Dermis blood vessel endothelial cell (primary cell): Measurements from ENCODE around the gene GCFC2. TPM values are rescaled to one million over a fixed set of nuclear protein-coding genes. Genes with fewer than 3 reads are reported as not detected.

Experiments used
- DNase-seq: peaks from one replicate; pipeline ENCODE4 v3.0.0; 2010
- total RNA-seq: library from RNA; depleted of rRNA; stranded (reverse); fragments of >200 nt; gene quantifications from 2 replicates; pipeline ENCODE4 v1.2.3, GENCODE V29; 2014

GCFC2 gene
- total RNA-seq, 1 donor from 2014 or later: 16.3 TPM

DNA sequence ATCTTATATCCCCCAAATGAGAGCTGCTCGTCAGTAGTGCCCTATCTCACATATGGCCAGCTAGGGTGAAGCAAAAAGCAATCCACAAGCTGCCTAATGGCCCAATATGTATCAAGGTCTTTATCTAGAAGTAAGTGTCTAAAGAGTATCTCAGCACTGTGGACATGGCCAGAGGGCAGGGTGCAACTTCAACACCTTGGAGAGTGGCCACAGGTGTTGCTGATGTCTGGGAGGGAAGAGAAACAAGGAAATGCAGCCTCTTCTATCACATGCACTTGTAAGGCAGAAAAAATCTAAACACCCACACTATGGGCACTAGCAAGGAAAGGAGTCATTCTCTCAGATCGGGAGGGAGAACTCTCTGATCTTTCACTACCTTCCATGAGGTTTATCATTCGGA is 87.8 kb downstream of the GCFC2 start:
- no peak for DNase-seq

DNA sequence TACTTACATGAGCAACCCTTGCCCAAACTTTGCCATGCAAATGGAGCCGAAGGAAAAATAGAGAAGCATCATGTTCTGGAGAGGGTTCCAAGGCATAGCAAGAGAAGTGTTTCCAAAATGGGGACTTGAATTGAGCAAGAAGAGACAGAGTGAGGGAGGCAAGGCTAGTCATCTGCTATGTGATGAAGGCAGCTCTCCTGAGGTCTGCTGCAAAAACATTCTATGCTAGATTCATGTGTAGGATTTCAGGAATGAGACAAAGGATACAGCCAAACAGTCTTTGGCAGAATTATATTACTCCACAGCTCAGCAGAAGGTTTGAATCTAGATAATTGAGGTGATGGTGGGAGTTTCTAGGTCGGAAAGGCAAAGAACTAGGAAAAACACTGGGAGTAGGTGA is 88.2 kb downstream of the GCFC2 start:
- no peak for DNase-seq

DNA sequence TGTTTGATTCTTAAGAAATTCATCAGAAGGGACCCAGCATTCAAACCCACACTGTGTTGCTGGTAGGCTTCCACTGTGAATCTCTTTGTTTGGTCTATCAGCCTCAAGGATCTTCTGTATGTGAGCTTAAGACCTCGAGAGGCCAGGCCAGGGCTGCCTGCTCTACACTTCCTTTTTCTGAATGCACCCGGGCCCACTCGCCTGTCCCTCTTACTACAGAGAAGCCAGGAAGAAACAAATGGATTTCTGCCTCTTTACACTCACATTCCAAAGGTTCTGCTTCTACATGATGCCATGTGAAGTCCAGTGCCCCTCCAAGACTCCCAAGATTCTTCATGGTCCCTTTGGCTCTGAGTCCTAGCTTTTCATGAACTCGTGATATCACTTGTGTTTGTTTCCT is 89.5 kb downstream of the GCFC2 start:
- no peak for DNase-seq

DNA sequence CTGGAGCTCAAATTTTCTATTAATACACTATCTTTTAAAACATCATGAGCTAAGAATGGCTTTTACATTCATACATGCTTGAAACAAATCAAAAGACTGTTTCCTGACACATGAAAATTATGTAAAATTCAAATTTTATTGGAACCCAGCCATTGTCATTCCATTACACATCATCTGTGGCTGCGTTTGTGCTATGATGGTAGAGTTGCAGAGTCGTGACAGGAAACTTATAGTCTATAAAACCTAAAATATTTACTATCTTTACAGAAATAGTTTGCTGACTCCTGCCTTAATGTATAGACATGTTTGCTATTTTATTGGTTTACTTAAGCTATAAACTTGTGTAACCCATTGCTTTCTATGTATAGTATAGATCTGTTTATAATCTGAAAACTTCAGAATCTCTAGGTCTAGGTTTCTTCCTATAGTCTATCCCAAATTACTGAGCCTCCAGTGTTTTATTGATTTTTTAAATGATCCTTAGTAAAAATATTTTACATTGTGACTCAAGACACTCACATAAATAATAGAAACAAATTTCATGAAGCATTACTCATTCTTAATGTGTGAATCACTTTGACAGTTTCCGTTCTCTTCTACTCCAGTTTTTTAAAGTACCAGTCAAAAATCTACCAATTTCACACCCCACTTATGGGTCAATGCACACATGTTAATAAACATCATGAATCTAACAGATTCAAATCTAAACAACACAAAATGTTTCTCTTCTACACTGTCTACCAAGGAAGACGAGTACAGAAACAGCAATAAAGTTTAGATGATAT is 90.6 kb downstream of the GCFC2 start:
- DNase-seq: peak; percentile 52

DNA sequence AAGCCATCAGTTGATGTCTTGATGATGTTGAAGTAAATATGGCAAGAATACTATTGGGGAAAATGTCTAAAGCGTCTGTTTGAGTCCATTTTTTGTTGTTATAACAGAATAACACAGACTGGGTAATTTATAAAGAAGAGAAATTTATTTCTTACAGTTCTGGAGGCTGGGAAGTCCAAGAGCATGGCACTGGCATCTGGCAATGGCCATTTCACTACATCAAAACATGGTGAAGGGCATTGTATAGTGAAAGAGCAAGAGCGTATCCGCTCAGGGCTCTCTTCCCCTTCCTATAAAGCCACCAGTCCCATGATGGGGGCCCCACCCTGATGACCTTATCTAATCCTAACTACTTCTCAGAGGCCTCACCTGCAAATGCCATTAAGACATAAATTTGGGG is 93.8 kb downstream of the GCFC2 start:
- no peak for DNase-seq

DNA sequence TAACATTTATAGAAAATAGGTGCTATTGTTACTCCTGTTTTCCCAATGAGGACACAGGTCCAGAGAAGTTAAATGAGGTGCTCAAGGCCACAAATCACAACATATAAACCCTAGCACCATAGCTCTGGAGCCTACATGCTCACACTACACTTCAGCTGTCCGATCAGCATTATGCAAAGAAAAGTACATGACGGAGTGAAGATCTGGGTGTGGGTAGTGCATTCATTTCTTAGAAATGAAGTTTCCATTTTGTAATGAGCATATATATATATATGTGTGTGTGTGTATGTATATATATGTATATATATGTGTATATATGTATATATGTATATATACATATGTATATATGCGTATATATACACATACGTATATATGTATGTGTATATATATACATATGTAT is 94.3 kb downstream of the GCFC2 start:
- no peak for DNase-seq

DNA sequence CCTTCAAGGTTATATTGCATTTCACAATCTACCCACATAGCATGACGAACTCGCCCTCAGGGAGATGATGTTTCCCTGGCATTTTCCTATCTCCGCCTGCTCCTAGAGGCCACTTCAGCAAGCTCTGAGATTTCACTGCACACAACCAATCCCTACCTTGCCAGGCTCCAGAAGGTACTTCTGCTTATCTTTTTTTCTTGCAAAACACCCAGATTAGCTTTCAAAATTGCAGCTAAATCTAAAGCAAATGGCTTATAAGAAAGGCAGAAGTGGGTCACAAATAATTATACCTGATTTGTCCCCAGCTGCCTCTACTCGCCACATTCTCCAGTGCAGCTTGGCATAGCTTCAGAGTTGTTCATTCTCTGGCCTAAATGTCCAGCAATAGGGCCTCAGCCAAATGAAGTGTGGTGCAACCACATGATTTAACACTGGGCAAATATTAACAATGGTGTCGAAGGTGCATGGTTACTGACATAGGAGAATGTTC is 96.5 kb downstream of the GCFC2 start:
- DNase-seq: no peak

DNA sequence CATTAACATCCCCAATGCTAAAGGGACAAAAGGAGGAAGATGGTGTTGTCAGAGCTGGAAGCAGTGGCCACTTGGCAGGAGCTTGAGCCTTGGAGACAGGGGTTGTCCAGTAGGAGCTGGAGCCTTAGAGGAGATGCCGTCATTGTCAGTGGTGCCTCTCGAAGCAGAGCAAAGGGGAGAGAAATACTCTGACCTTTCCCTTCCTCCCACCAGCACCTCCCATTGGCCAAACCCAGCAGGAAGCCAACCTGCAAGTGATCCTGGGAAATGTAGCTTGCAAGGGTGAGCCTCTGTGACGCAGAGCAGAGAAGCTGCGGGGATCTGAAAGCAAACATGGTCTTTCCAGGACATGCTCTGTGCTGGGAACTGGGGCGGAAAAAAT is 97.9 kb downstream of the GCFC2 start:
- DNase-seq: peak; percentile 50

Other genes with a start within 250 kb of the GCFC2 start
- gene EVA1A, start 150.0 kb downstream of the GCFC2 start, total RNA-seq: 66.7 and 90.5 TPM in 2 replicates
- gene MRPL19, start 64.1 kb downstream of the GCFC2 start, total RNA-seq: 35.7 and 72.8 TPM in 2 replicates